Stimulated activated CD4-positive, alpha-beta T cell treated with anti-CD3 and anti-CD28 coated beads, TNF-alpha, amount 100 ng/mL, for 48 hours (primary cell): ENCODE measurements around the gene CNOT4.
"Not testable (repeated sequence)": the region's sequence is repeated elsewhere in the genome, so short reads cannot be mapped to it uniquely, and the experiment has no call there.

Source experiments
- DNase-seq, 3 donors: peaks; one replicate each; pipeline ENCODE4 v3.0.0-alpha.2; 2020; ENCODE audit warnings: low read depth in 3 of 3

CNOT4 gene

GRCh38 chr7:135365721-135366120 is 144.2 kb downstream of the CNOT4 start:
- DNase-seq, result no peak

- DNase-seq, result no peak
Measured at GRCh38 chr7:135364206-135364605, 145.7 kb downstream of the CNOT4 start.

- no peak for DNase-seq
Measured at GRCh38 chr7:135362871-135363270, 147.0 kb downstream of the CNOT4 start.

- DNase-seq, result no peak
Measured at GRCh38 chr7:135361788-135362187, 148.1 kb downstream of the CNOT4 start.

GRCh38 chr7:135359615-135360014 is 150.3 kb downstream of the CNOT4 start:
- DNase-seq, result no peak

- DNase-seq, result no peak
Measured at GRCh38 chr7:135355377-135356048, 154.4 kb downstream of the CNOT4 start.

GRCh38 chr7:135353832-135354231 is 156.1 kb downstream of the CNOT4 start:
- no peak for DNase-seq

- no peak for DNase-seq
Measured at GRCh38 chr7:135352285-135352684, 157.6 kb downstream of the CNOT4 start.

GRCh38 chr7:135351070-135351469 is 158.8 kb downstream of the CNOT4 start:
- DNase-seq, result not testable (repeated sequence)

GRCh38 chr7:135349746-135350145 is 160.2 kb downstream of the CNOT4 start:
- no peak for DNase-seq

- DNase-seq, result no peak
Measured at GRCh38 chr7:135348493-135348892, 161.4 kb downstream of the CNOT4 start.

GRCh38 chr7:135343361-135343760 is 166.5 kb downstream of the CNOT4 start:
- DNase-seq, result no peak

GRCh38 chr7:135342887-135343286 is 167.0 kb downstream of the CNOT4 start:
- DNase-seq, result no peak

GRCh38 chr7:135341049-135341448 is 168.9 kb downstream of the CNOT4 start:
- DNase-seq, result no peak

GRCh38 chr7:135337977-135338550 is 171.8 kb downstream of the CNOT4 start:
- DNase-seq, result no peak

- DNase-seq, result no peak
Measured at GRCh38 chr7:135337506-135337905, 172.4 kb downstream of the CNOT4 start.

GRCh38 chr7:135335628-135336139 is 174.2 kb downstream of the CNOT4 start:
- DNase-seq, result peak; percentile 7 to 34 (median 21)

- no peak for DNase-seq
Measured at GRCh38 chr7:135334830-135335543, 174.9 kb downstream of the CNOT4 start.

- no peak for DNase-seq
Measured at GRCh38 chr7:135333946-135334345, 176.0 kb downstream of the CNOT4 start.

- no peak for DNase-seq
Measured at GRCh38 chr7:135333200-135333599, 176.7 kb downstream of the CNOT4 start.

GRCh38 chr7:135330088-135330487 is 179.8 kb downstream of the CNOT4 start:
- no peak for DNase-seq

GRCh38 chr7:135328526-135328925 is 181.4 kb downstream of the CNOT4 start:
- DNase-seq, result no peak

GRCh38 chr7:135328053-135328452 is 181.8 kb downstream of the CNOT4 start:
- DNase-seq, result no peak
